Ascending aorta (tissue), 2 donors: ENCODE results near the gene ZFP14. TPM values are rescaled to one million over a fixed set of nuclear protein-coding genes. Genes with fewer than 3 reads are reported as not detected.

Source experiments
- DNase-seq, 2 donors: peaks; one replicate each; pipeline ENCODE4 v3.0.0-alpha.2; 2019; ENCODE audit warnings: low spot score in 2 of 2
- H3K27ac ChIP-seq, 2 donors: fragments of 200-600 bp; sonication (generic); one replicate each; pipeline ENCODE4 v1.5.1; 2016 to 2017; ENCODE audit warnings: mild to moderate bottlenecking in 1 of 2
- H3K27me3 ChIP-seq: fragments of 200-600 bp; sonication (generic); one replicate; pipeline ENCODE4 v1.5.1; 2017
- H3K36me3 ChIP-seq, 2 donors: fragments of 200-600 bp; sonication (generic); one replicate each; pipeline ENCODE4 v1.5.1; 2016
- H3K4me1 ChIP-seq, 2 donors: fragments of 200-600 bp; sonication (generic); one replicate each; pipeline ENCODE4 v1.5.1; 2016 to 2017; ENCODE audit warnings: mild to moderate bottlenecking in 1 of 2
- H3K4me3 ChIP-seq, 2 donors: fragments of 200-600 bp; sonication (generic); one replicate each; pipeline ENCODE4 v1.5.1; 2016 to 2017; ENCODE audit warnings: mild to moderate bottlenecking in 1 of 2
- H3K9me3 ChIP-seq, 2 donors: fragments of 200-600 bp; sonication (generic); one replicate each; pipeline ENCODE4 v1.5.1; 2016
- CTCF ChIP-seq, 3 experiments: fragments of 200-600 bp in 2 of 3; fragments of 450-650 bp in 1 of 3; sonication (generic) in 2 of 3; IDR thresholded peaks; one replicate each; pipeline ENCODE4 v1.5.1; 2016 to 2019; ENCODE audit warnings: antibody characterized with exemption in 3 of 3, mild to moderate bottlenecking in 1 of 3, moderate library complexity in 1 of 3
- intact Hi-C: fragments of 100-400 bp; cut with DNase I; formaldehyde crosslinking; loops from one replicate; pipeline ENCODE4 v1.15.1; 2023
- total RNA-seq: library from RNA; depleted of rRNA; stranded (reverse); fragments of >200 nt; gene quantifications from one replicate; pipeline ENCODE4 v1.1.0, GENCODE V29; 2016

The ZFP14 gene
- total RNA-seq, 1 donor from 2014 or later: 1.2 TPM

- intact Hi-C loops: no loop called here
- DNase-seq: no peak
- H3K9me3 ChIP-seq: peaks cover 28 to 79% of the 10 kb centered on the region in 2 donors
- no peak overlapping the region for H3K27ac ChIP-seq
- no peaks in the 10 kb centered on the region for H3K27me3 ChIP-seq
- H3K4me1 ChIP-seq: no peaks in the 10 kb centered on the region
- TF ChIP-seq CTCF (IDR thresholded peaks at IDR 0.05): no peak
- peaks cover 80 to 99% of the 10 kb centered on the region in 2 donors for H3K36me3 ChIP-seq
- no peak overlapping the region for H3K4me3 ChIP-seq
These were observed 22.5 kb upstream of the ZFP14 start for GRCh38 chr19:36401475-36401874.

DNA sequence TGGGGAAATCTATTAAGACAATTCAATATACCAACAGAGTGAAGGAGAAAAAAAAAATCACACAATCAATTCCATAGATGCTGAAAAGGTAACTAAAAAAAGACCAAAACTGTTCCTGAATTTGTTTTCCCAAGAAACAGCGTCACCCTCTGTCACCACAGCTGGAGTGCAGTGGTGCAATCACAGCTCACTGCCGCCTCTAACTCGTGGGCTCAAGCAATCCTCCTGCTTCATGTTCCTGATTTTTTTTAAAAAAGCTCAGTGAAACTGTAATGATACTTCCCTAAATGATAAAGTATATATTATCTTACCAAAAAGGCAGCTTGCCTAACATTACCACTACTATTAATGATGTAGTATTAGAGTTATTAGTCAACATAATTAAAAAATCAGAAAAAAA, 19.6 kb upstream of the ZFP14 start:
- intact Hi-C loops: no loop called here
- DNase-seq: no peak
- H3K4me3 ChIP-seq: no peak overlapping the region
- peaks cover 80 to 99% of the 10 kb centered on the region in 2 donors for H3K36me3 ChIP-seq
- no peaks in the 10 kb centered on the region for H3K4me1 ChIP-seq
- H3K9me3 ChIP-seq: peaks cover 54 to 94% of the 10 kb centered on the region in 2 donors
- no peak for TF ChIP-seq CTCF (IDR thresholded peaks at IDR 0.05)
- no peak overlapping the region for H3K27ac ChIP-seq
- no peaks in the 10 kb centered on the region for H3K27me3 ChIP-seq

DNA sequence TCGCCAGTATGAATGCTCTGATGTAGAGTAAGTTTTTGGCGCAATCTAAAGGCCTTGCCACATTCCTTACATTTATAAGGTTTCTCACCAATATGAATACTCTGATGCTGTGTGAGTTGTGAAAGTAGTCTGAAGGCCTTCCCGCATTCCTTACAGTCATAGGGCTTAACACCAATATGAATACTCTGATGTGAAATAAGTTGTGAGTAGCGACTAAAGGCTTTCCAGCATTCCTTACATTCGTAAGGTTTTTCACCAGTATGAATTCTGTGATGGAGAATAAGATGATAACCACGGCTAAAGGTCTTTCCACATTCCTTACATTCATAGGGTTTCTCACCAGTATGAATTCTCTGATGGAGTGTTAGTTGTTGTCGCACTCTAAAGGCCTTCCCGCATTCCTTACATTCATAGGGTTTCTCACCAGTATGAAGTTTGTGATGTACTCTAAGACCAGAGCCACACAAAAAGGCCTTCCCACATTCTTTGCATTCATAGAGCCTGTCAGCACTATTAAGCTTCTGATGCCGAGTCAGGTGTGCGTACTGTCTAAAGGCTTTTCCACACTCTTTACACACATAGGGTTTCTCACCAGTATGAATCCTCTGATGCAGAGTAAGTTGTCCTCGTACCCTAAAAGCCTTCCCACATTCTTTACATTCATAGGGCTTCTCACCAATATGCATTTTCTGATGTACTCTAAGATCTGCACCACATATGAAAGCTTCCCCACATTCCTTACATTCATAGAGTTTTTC, 14.1 kb upstream of the ZFP14 start:
- Histone ChIP-seq H3K4me1 (no peaks in the 10 kb centered on the region), H3K27me3 (no peaks in the 10 kb centered on the region), H3K9me3 (peaks cover 76 to 100% of the 10 kb centered on the region in 2 donors), H3K27ac (no peak overlapping the region), H3K36me3 (peaks cover 55 to 60% of the 10 kb centered on the region in 2 donors), H3K4me3 (no peak overlapping the region)
- intact Hi-C loops: no loop called here
- DNase-seq: no peak
- no peak for TF ChIP-seq CTCF (IDR thresholded peaks at IDR 0.05)

- Histone ChIP-seq H3K9me3 (peaks cover 0 to 4% of the 10 kb centered on the region in 2 donors), H3K27ac (peak overlapping the region in 1 of 2 donors; percentile 89), H3K27me3 (no peaks in the 10 kb centered on the region), H3K4me3 (peak overlapping the region; percentile 66 to 92), H3K4me1 (peaks cover 3 to 8% of the 10 kb centered on the region in 2 donors), H3K36me3 (no peaks in the 10 kb centered on the region)
- DNase-seq: no peak
- TF ChIP-seq CTCF (IDR thresholded peaks at IDR 0.05): no peak
- intact Hi-C loops: loop anchor here (1.0 to 5.0 kb wide), 4 partner anchors 39 to 167 kb away; partner anchors contain the start of genes ZFP82, ZNF260, ZNF565 and ZNF566
These were observed 464 bp upstream of the ZFP14 start for GRCh38 chr19:36379510-36379819.

GRCh38 chr19:36377541-36378178, 1.3 kb downstream of the ZFP14 start:
- peak overlapping the region in 1 of 2 donors; percentile 89 for H3K27ac ChIP-seq
- H3K4me3 ChIP-seq: peak overlapping the region in 1 of 2 donors; percentile 92
- no peaks in the 10 kb centered on the region for H3K36me3 ChIP-seq
- intact Hi-C loops: loop anchor here (2.0 to 5.0 kb wide), 3 partner anchors 41 to 165 kb away; partner anchors contain the start of genes ZFP82, ZNF565 and ZNF566
- no peak for DNase-seq
- H3K9me3 ChIP-seq: peaks cover 0 to 13% of the 10 kb centered on the region in 2 donors
- no peak for TF ChIP-seq CTCF (IDR thresholded peaks at IDR 0.05)
- no peaks in the 10 kb centered on the region for H3K27me3 ChIP-seq
- peaks cover 3 to 8% of the 10 kb centered on the region in 2 donors for H3K4me1 ChIP-seq
